Cerebellar nuclear complex (tissue), 1 donor: ENCODE measurements around the gene ADORA1.

Experiments
- DNase-seq, 2 experiments: peaks; one replicate each; lab custom pipeline; 2025; lab: John Stamatoyannopoulos, UW

The ADORA1 gene

GRCh38 chr1:203173011-203173555 lies 45.6 kb downstream of the ADORA1 start:
- DNase-seq: no peak

- DNase-seq: no peak
Observed at GRCh38 chr1:203173566-203173965, 46.0 kb downstream of the ADORA1 start.

GRCh38 chr1:203174324-203174985 lies 46.9 kb downstream of the ADORA1 start:
- no peak for DNase-seq

GRCh38 chr1:203175237-203175826 lies 47.8 kb downstream of the ADORA1 start, which contains the start of gene MYBPH:
Gene MYBPH (minus strand): TSS chr1:203175826. CDS start chr1:203175755, 71 bp downstream.
- no peak for DNase-seq

GRCh38 chr1:203175827-203176241 lies 48.3 kb downstream of the ADORA1 start:
- DNase-seq: no peak

- no peak for DNase-seq
Observed at GRCh38 chr1:203176273-203177035, 48.9 kb downstream of the ADORA1 start.

- DNase-seq: no peak
Observed at GRCh38 chr1:203177036-203177405, 49.5 kb downstream of the ADORA1 start.

GRCh38 chr1:203177470-203178039 lies 50.0 kb downstream of the ADORA1 start:
- no peak for DNase-seq

GRCh38 chr1:203178083-203178482 lies 50.6 kb downstream of the ADORA1 start:
- DNase-seq: no peak

GRCh38 chr1:203178821-203179666 lies 51.5 kb downstream of the ADORA1 start:
- DNase-seq: no peak

GRCh38 chr1:203179667-203180005 lies 52.1 kb downstream of the ADORA1 start:
- DNase-seq: no peak

- no peak for DNase-seq
Observed at GRCh38 chr1:203180611-203181330, 53.2 kb downstream of the ADORA1 start.

- no peak for DNase-seq
Observed at GRCh38 chr1:203181586-203182386, 54.3 kb downstream of the ADORA1 start.

GRCh38 chr1:203182387-203182953 lies 54.9 kb downstream of the ADORA1 start:
- DNase-seq: no peak

GRCh38 chr1:203183828-203184227 lies 56.3 kb downstream of the ADORA1 start:
- DNase-seq: no peak

GRCh38 chr1:203184467-203184866 lies 56.9 kb downstream of the ADORA1 start:
- no peak for DNase-seq

- no peak for DNase-seq
Observed at GRCh38 chr1:203185061-203185461, 57.5 kb downstream of the ADORA1 start.

- peak; percentile 40 to 76 for DNase-seq
Observed at GRCh38 chr1:203185585-203185984, 58.1 kb downstream of the ADORA1 start.

- DNase-seq: no peak
Observed at GRCh38 chr1:203186091-203186445, 58.5 kb downstream of the ADORA1 start.
